HEK293 (cell line): ENCODE data around the gene NR1H2.
"Not testable (repeated sequence)": the region's sequence is repeated elsewhere in the genome, so short reads cannot be mapped to it uniquely, and the experiment has no call there.

ENCODE experiments used
- CTCF ChIA-PET: fragments of 350-600 bp; formaldehyde crosslinking; extraction: SDS; loops from one replicate; lab custom pipeline; 2021; ENCODE audit warnings: antibody characterized with exemption; lab: Yijun Ruan, JAX
- POLR2A ChIA-PET: fragments of 300-600 bp; formaldehyde crosslinking; extraction: SDS; loops from one replicate; lab custom pipeline; 2020; ENCODE audit warnings: antibody characterized with exemption, inconsistent platforms; lab: Yijun Ruan, JAX
- H3K27ac ChIP-seq: fragments of 200-500 bp; sonication (Bioruptor generic); 2 replicates; pipeline ENCODE4 v1.5.1; 2014; ENCODE audit warnings: low read depth, low read length, control low read depth, inconsistent platforms; ENCODE audit errors: extremely low read depth
- H3K36me3 ChIP-seq, 2 experiments: fragments of 200-500 bp in 1 of 2; sonication (Bioruptor generic) in 1 of 2; 1 replicate in 1 of 2; 2 replicates in 1 of 2; pipeline ENCODE4 v1.5.1; 2014 to 2017; ENCODE audit warnings: inconsistent platforms in 2 of 2, low read length in 2 of 2; ENCODE audit not compliant: control insufficient read depth in 2 of 2, insufficient read depth in 1 of 2
- H3K4me1 ChIP-seq: fragments of 200-500 bp; sonication (Bioruptor generic); 2 replicates; pipeline ENCODE4 v1.5.1; 2014; ENCODE audit warnings: mild to moderate bottlenecking, low read length, inconsistent platforms; ENCODE audit not compliant: control insufficient read depth, insufficient read depth
- H3K4me3 ChIP-seq: 2 replicates; pipeline ENCODE4 v1.5.1; 2011; ENCODE audit warnings: low read depth, mild to moderate bottlenecking, control low read depth, low read length, moderate library complexity
- H3K9me3 ChIP-seq: fragments of 200-500 bp; sonication (Bioruptor generic); 2 replicates; pipeline ENCODE4 v1.5.1; 2014; ENCODE audit warnings: low read depth, low read length, inconsistent platforms; ENCODE audit not compliant: control insufficient read depth, insufficient read depth
- BCL11B ChIP-seq: fragments of 450-650 bp; formaldehyde crosslinking; IDR thresholded peaks from 2 replicates; pipeline ENCODE4 v1.5.1; 2016; ENCODE audit warnings: low read depth, missing biosample characterization, missing genetic modification characterization
- GLI2 ChIP-seq: fragments of 450-650 bp; formaldehyde crosslinking; IDR thresholded peaks from 2 replicates; pipeline ENCODE4; 2017; ENCODE audit warnings: missing biosample characterization, missing genetic modification characterization, low read depth, borderline replicate concordance
- MZF1 ChIP-seq: fragments of 450-650 bp; formaldehyde crosslinking; IDR thresholded peaks from 2 replicates; pipeline ENCODE4 v1.5.1; 2017; ENCODE audit warnings: missing biosample characterization, missing genetic modification characterization, borderline replicate concordance
- OSR2 ChIP-seq: fragments of 450-650 bp; formaldehyde crosslinking; IDR thresholded peaks from 2 replicates; pipeline ENCODE4 v1.5.1; 2016; ENCODE audit warnings: missing biosample characterization, missing genetic modification characterization
- SETDB1 ChIP-seq: IDR thresholded peaks from one replicate; pipeline ENCODE4 v1.6.1; 2017; ENCODE audit warnings: mild to moderate bottlenecking, low read length, moderate library complexity, mixed read lengths; ENCODE audit not compliant: insufficient read length
- ZBTB49 ChIP-seq: fragments of 450-650 bp; formaldehyde crosslinking; IDR thresholded peaks from 2 replicates; pipeline ENCODE4 v1.5.1; 2016; ENCODE audit warnings: missing biosample characterization, missing genetic modification characterization, low read depth
- ZBTB8A ChIP-seq: fragments of 450-650 bp; formaldehyde crosslinking; IDR thresholded peaks from 2 replicates; pipeline ENCODE4 v1.5.1; 2016; ENCODE audit warnings: missing biosample characterization, missing genetic modification characterization
- ZNF223 ChIP-seq: fragments of 450-650 bp; formaldehyde crosslinking; IDR thresholded peaks from 2 replicates; pipeline ENCODE4 v1.5.1; 2016; ENCODE audit warnings: missing biosample characterization, missing genetic modification characterization
- ZNF324 ChIP-seq: fragments of 450-650 bp; formaldehyde crosslinking; IDR thresholded peaks from 2 replicates; pipeline ENCODE4 v1.5.1; 2016; ENCODE audit warnings: missing biosample characterization, missing genetic modification characterization
- ZNF362 ChIP-seq: fragments of 450-650 bp; formaldehyde crosslinking; IDR thresholded peaks from 2 replicates; pipeline ENCODE4 v1.5.1; 2016; ENCODE audit warnings: missing biosample characterization, missing genetic modification characterization
- ZNF37A ChIP-seq: fragments of 450-650 bp; IDR thresholded peaks from 2 replicates; pipeline ENCODE4 v1.5.1; 2018; ENCODE audit warnings: missing biosample characterization, missing genetic modification characterization
- ZNF501 ChIP-seq: fragments of 450-650 bp; formaldehyde crosslinking; IDR thresholded peaks from 2 replicates; pipeline ENCODE4 v1.5.1; 2016; ENCODE audit warnings: missing biosample characterization, missing genetic modification characterization
- ZNF514 ChIP-seq: fragments of 450-650 bp; formaldehyde crosslinking; IDR thresholded peaks from 2 replicates; pipeline ENCODE4 v1.5.1; 2016; ENCODE audit warnings: missing biosample characterization, missing genetic modification characterization
- ZNF548 ChIP-seq: fragments of 450-650 bp; formaldehyde crosslinking; IDR thresholded peaks from 2 replicates; pipeline ENCODE4 v1.5.1; 2016; ENCODE audit warnings: missing biosample characterization, missing genetic modification characterization
- ZNF558 ChIP-seq: fragments of 450-650 bp; formaldehyde crosslinking; IDR thresholded peaks from 2 replicates; pipeline ENCODE4 v1.5.1; 2016; ENCODE audit warnings: missing biosample characterization, missing genetic modification characterization
- ZNF600 ChIP-seq: fragments of 450-650 bp; formaldehyde crosslinking; IDR thresholded peaks from 2 replicates; pipeline ENCODE4 v1.5.1; 2016; ENCODE audit warnings: missing biosample characterization, missing genetic modification characterization
- ZNF621 ChIP-seq: fragments of 450-650 bp; formaldehyde crosslinking; IDR thresholded peaks from 2 replicates; pipeline ENCODE4 v1.5.1; 2017; ENCODE audit warnings: missing biosample characterization, missing genetic modification characterization
- ZNF626 ChIP-seq: fragments of 450-650 bp; sonication (Bioruptor Pico); formaldehyde crosslinking; IDR thresholded peaks from 2 replicates; pipeline ENCODE4 v1.5.1; 2018; ENCODE audit warnings: missing biosample characterization, missing genetic modification characterization, inconsistent platforms
- ZNF629 ChIP-seq: fragments of 450-650 bp; formaldehyde crosslinking; IDR thresholded peaks from 2 replicates; pipeline ENCODE4 v1.5.1; 2017; ENCODE audit warnings: missing biosample characterization, missing genetic modification characterization
- ZNF670 ChIP-seq: fragments of 450-650 bp; formaldehyde crosslinking; IDR thresholded peaks from 2 replicates; pipeline ENCODE4 v1.5.1; 2016; ENCODE audit warnings: missing biosample characterization, missing genetic modification characterization, low read depth
- ZNF768 ChIP-seq: fragments of 450-650 bp; formaldehyde crosslinking; IDR thresholded peaks from 2 replicates; pipeline ENCODE4 v1.5.1; 2018; ENCODE audit warnings: missing biosample characterization, mild to moderate bottlenecking, missing genetic modification characterization
- ZNF776 ChIP-seq: fragments of 450-650 bp; formaldehyde crosslinking; IDR thresholded peaks from 2 replicates; pipeline ENCODE4 v1.5.0; 2017; ENCODE audit warnings: missing biosample characterization, missing genetic modification characterization, borderline replicate concordance
- ZNF843 ChIP-seq: fragments of 450-650 bp; formaldehyde crosslinking; IDR thresholded peaks from 2 replicates; pipeline ENCODE4 v1.5.1; 2016; ENCODE audit warnings: missing biosample characterization, missing genetic modification characterization
- ZSCAN23 ChIP-seq: fragments of 450-650 bp; formaldehyde crosslinking; IDR thresholded peaks from 2 replicates; pipeline ENCODE4 v1.5.1; 2016; ENCODE audit warnings: missing biosample characterization, missing genetic modification characterization

Gene NR1H2

GRCh38 chr19:50387868-50388245 lies 11.6 kb downstream of the NR1H2 start:
- Histone ChIP-seq H3K4me1 (0 out of 2 replicates have a peak, but pooled peaks cover 2% of the 10 kb centered on the region), H3K36me3 (peaks cover 40 to 46% of the 10 kb centered on the region in 2 experiments), H3K4me3 (no peak overlapping the region), H3K27ac (0 out of 2 replicates have a peak overlapping the region, but pooled peaks have one; percentile 22), H3K9me3 (no peaks in the 10 kb centered on the region)
- TF ChIP-seq ZNF558 (no peak), ZNF670 (no peak), ZNF501 (tag by site-specific recombination) (no peak), ZNF223 (tag by site-specific recombination) (no peak), ZBTB8A (tag by site-specific recombination) (no peak), BCL11B (tag by site-specific recombination) (no peak), ZNF600 (tag by site-specific recombination) (no peak), ZSCAN23 (no peak), ZNF37A (tag by site-specific recombination) (no peak), GLI2 (tag by site-specific recombination) (no peak), MZF1 (tag by site-specific recombination) (no peak), SETDB1 (no peak), ZNF626 (tag by site-specific recombination) (no peak)
- POLR2A ChIA-PET = no interaction called here
- CTCF ChIA-PET = interaction anchor here (0.5 to 0.9 kb wide), 3 partner anchors 19 to 817 kb away, joined by 3 to 4 read pairs (median 3); no protein-coding TSS in a partner anchor

GRCh38 chr19:50390295-50390694 lies 14.0 kb downstream of the NR1H2 start:
- H3K4me3 ChIP-seq, H3K4me1 ChIP-seq, H3K9me3 ChIP-seq, CTCF ChIA-PET, H3K27ac ChIP-seq, POLR2A ChIA-PET: not testable (repeated sequence)
- H3K36me3 ChIP-seq = peaks cover 50 to 59% of the 10 kb centered on the region in 2 experiments

GRCh38 chr19:50390952-50391351 lies 14.7 kb downstream of the NR1H2 start:
- H3K9me3 ChIP-seq, CTCF ChIA-PET, H3K27ac ChIP-seq, H3K4me1 ChIP-seq, H3K4me3 ChIP-seq: not testable (repeated sequence)
- peaks cover 52 to 56% of the 10 kb centered on the region in 2 experiments for H3K36me3 ChIP-seq
- POLR2A ChIA-PET = interaction anchor here (0.6 kb wide), 2 partner anchors 202 to 334 kb away, joined by 3 to 4 read pairs; no protein-coding TSS in a partner anchor

GRCh38 chr19:50392759-50393158 lies 16.5 kb downstream of the NR1H2 start:
- ChIA-PET POLR2A (no interaction called here), CTCF (no interaction called here)
- Histone ChIP-seq H3K9me3 (no peaks in the 10 kb centered on the region), H3K4me3 (no peak overlapping the region), H3K27ac (no peak overlapping the region), H3K4me1 (no peaks in the 10 kb centered on the region), H3K36me3 (peaks cover 39 to 46% of the 10 kb centered on the region in 2 experiments)
- TF ChIP-seq ZNF621 (tag by site-specific recombination) (no peak), ZNF514 (tag by site-specific recombination) (no peak), ZNF843 (tag by site-specific recombination) (no peak)

GRCh38 chr19:50393589-50393988 lies 17.3 kb downstream of the NR1H2 start:
- ChIA-PET CTCF (interaction anchor here (0.6 to 1.2 kb wide), 2 partner anchors 67 to 146 kb away, joined by 6 read pairs; no protein-coding TSS in a partner anchor), POLR2A (interaction anchor here (1.2 kb wide), 1 partner anchor 9 kb away, joined by 7 read pairs; the partner anchor contains the start of gene POLD1)
- Histone ChIP-seq H3K4me1 (no peaks in the 10 kb centered on the region), H3K36me3 (peaks cover 34 to 43% of the 10 kb centered on the region in 2 experiments), H3K27ac (no peak overlapping the region), H3K9me3 (no peaks in the 10 kb centered on the region), H3K4me3 (no peak overlapping the region)
- TF ChIP-seq ZNF362 (no peak), ZNF629 (no peak), ZNF324 (tag by site-specific recombination) (no peak), ZBTB49 (tag by site-specific recombination) (no peak), ZNF548 (tag by site-specific recombination) (no peak), OSR2 (tag by site-specific recombination) (no peak), ZNF776 (tag by site-specific recombination) (no peak), ZNF768 (tag by site-specific recombination) (no peak)
